ENCODE data around the gene TIMM13.
"Not testable (repeated sequence)": the region's sequence is repeated elsewhere in the genome, so short reads cannot be mapped to it uniquely, and the experiment has no call there.

The TIMM13 gene

DNA sequence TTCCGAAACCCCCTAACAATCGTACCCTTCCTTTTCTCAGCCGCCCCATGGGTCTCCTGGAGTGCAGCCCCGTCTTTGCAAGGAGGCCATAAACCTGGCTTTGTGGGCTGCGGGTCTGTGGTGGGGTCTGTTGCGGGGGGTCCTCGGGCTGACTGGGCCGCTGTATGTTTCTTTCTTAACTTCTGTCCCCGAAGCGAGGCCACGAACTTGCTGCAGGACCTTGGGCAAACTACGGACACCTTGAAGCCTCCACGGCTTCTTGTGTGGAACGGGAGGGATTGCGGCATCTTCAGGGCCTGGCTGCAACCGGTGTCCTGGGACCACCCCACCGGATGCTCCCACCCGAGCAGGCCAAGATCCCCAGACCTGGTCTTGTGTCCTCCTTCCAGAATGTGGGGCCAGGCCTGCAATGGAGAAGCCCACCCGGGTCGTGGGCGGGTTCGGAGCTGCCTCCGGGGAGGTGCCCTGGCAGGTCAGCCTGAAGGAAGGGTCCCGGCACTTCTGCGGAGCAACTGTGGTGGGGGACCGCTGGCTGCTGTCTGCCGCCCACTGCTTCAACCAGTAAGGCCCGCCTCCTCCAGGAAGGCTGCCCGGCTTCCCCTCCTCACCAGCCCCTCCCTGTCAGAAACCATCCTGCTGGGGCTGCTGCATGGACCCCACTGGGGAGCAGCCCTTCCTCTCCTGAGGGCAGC lies 12.0 kb downstream of the TIMM13 start:
- DNase-seq (ENCODE audit: low read depth in 3 of 3) = no peak

DNA sequence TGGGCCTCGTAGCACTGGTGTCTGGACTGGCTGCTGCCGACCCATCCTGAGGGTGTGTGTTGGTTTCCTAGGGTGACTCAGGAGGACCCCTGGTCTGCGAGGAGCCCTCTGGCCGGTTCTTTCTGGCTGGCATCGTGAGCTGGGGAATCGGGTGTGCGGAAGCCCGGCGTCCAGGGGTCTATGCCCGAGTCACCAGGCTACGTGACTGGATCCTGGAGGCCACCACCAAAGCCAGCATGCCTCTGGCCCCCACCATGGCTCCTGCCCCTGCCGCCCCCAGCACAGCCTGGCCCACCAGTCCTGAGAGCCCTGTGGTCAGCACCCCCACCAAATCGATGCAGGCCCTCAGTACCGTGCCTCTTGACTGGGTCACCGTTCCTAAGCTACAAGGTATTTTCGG lies 13.8 kb downstream of the TIMM13 start:
- no peak for DNase-seq (ENCODE audit: low read depth in 3 of 3)

DNA sequence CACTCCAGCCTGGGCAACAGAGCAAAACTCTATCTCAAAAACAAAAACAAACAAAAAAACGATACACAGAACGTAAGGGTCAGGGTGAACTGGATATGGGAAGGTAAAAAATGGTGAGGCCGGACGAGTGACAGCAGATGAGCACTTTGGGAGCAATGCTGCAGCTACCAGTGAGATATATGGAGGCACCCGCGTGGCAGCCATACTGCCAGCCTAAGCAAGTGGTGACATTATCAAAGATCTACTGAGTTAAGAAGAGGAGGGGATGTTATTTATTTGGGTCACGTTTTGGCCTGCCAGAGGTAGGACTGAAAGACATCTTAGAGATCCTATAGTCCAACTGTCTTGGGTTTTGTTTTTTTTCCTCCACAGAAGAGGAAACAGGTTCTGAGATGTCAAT lies 14.2 kb downstream of the TIMM13 start:
- DNase-seq (ENCODE audit: low read depth in 3 of 3) = no peak

DNA sequence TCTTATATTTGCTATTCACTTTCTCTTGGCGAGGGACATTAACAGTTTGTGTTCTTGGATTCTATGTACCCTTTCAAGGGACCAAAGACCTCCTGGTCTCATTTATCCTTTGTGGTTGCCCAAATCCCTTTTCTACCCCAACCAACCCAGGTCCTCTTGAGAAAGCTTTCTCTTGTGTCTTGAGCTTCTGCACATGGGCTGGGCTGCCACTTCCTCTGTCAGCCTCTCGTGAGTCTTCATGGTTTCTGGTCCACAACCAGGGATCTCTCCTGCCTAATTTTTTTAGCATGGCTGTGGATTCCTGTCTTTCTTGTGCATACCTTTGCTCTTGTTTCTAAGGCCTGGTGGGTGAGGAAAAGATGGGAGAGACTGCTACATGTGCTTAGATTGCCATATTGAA lies 14.9 kb downstream of the TIMM13 start:
- no peak for DNase-seq (ENCODE audit: low read depth in 3 of 3)

DNA sequence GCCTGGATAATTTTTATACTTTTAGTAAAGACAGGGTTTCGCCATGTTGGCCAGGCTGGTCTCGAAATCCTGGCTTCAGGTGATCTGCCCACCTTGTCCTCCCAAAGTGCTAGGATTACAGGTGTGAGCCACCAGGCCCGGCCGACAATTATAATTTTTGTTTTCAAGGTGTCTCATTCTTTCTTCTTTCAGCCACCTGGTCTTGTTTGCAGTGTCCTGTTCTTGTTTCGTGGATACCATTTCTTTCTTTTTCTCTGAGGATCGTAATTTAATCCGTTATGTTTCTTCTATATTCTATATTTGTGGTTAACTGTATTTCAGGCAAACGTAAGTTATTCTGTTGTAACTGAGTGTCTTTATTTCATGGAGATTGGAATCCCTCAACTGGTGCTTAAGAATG lies 15.7 kb downstream of the TIMM13 start:
- no peak for DNase-seq (ENCODE audit: low read depth in 3 of 3)

DNA sequence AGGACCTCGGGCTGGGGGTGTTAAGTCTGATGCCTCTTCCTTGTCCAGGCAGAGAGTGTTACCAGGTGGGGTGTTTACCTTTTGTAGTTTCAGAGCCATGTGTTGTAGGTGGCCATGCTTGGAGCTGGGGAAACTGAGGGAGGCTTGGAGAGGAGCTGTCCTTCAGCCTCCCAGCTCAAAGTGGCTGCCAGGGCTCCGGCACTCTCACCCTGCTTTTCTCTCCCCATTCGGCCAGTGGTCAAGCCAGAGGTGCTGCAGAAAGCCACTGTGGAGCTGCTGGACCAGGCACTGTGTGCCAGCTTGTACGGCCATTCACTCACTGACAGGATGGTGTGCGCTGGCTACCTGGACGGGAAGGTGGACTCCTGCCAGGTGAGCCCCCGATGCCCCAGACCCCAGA lies 17.4 kb downstream of the TIMM13 start:
- no peak for DNase-seq (ENCODE audit: low read depth in 3 of 3)

DNA sequence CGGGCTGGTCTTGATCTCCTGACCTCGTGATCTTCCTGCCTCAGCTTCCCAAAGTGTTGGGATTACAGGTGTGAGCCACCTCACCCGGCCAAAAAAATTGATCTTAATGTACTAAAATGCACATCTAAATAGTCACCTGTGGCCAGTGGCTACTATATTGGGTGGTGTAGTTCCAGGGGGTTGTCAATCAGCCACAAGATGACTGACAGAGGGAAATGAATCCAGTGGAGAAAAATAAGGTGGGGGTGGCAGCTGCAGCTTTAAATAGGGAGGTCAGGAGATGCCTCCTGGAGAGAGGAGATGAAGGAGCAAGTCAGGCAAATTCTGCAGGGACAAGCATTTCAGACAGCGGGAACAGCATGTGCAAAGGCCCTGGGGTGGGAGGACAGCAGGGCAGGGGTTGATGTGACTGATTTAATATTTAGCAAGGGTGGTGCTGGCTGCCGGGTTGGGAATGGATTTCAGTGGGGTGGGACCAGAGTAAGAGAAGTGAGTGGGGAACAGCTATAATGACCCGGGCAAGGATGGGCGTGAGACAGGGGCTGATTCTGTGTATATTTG lies 18.0 kb downstream of the TIMM13 start:
- no peak for DNase-seq (ENCODE audit: low read depth in 3 of 3)

DNA sequence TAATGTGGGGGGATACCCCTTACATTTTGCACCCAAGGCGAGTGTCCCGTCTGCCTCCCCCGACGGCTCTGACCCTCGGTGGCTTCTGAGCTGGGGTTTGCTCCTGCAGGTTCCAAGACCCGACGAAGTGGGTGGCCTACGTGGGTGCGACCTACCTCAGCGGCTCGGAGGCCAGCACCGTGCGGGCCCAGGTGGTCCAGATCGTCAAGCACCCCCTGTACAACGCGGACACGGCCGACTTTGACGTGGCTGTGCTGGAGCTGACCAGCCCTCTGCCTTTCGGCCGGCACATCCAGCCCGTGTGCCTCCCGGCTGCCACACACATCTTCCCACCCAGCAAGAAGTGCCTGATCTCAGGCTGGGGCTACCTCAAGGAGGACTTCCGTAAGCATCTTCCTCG lies 19.1 kb downstream of the TIMM13 start:
- DNase-seq (ENCODE audit: low read depth in 3 of 3) = no peak

DNA sequence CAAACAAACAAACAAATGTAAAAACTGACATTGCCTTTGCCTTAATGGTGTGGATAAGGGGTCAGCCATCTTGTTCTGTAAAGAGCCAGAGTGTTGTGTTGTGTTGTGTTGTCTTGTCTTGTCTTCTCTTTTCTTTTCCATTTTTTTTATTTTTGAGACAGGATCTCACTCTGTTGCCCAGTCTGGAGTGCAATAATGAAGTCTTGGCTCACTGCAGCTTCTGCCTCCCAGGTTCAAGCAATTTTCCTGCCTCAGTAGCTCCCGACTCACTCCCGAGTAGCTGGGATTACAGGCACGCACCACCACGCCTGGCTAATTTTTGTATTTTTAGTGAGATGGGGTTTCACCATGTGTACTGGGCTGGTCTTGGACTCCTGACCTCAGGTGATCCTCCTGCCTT lies 27.8 kb downstream of the TIMM13 start:
- DNase-seq (ENCODE audit: low read depth in 3 of 3) = no peak

DNA sequence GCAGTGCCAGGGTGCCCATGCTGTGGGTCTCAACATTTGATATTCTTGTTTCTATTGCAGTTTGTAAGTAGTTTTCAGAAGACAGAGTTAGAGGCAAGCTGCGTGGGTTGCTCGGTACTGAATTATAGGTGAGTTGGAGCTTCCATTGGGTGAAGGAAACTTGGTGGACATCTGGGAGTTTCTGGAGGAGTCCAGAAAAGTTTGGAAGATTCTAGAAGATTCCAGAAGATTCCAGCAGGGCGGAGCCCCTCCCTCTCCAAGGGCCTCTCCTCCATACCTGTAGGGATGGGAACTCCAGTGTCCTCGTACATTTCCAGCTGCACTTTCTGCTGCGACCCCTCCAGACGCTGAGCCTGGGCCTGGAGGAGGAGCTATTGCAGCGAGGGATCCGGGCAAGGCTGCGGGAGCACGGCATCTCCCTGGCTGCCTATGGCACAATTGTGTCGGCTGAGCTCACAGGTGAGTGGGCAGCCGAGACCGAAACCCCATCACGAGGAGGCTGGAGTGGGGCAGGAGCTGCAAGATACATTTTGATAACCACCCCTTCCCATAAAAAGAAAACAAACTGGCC lies 28.6 kb downstream of the TIMM13 start:
- DNase-seq (ENCODE audit: low read depth in 3 of 3) = no peak

DNA sequence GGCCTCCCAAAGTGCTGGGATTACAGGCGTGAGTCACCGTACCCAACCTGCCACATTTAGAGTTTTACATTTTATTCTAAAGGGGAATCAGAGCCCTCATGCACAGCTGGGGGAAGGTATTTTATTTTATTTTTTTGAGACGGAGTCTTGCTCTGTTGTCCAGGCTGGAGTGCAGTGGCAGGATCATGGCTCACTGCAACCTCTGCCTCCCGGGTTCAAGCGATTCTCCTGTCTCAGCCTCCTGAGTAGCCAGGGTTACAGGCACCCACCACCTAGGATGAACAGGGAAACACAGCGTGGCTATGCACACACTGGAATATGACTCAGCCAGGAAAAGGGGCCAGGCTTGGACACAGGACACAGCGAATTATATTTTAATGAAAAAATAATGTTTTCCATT lies 30.2 kb downstream of the TIMM13 start:
- not testable (repeated sequence) for DNase-seq (ENCODE audit: low read depth in 3 of 3)

DNA sequence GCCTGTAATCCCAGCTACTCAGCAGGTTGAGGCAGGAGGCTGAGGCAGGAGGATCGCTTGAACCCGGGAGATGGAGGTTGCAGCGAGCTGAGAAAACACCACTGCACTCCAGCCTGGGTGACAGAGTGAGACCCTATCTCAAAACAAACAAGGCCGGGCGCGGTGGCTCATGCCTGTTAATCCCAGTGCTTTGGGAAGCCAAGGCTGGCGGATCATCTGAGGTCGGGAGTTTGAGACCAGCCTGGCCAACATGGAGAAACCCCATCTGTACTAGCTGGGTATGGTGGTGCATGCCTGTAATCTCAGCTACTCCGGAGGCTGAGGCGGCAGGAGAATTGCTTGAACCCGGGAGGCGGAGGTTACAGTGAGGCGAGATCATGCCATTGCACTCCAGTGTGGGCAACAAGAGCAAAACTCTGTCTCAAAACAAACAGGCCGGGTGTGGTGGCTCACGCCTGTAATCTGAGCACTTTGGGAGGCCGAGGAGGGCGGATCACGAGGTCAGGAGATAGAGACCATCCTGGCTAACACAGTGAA lies 32.0 kb downstream of the TIMM13 start:
- not testable (repeated sequence) for DNase-seq (ENCODE audit: low read depth in 3 of 3)

DNA sequence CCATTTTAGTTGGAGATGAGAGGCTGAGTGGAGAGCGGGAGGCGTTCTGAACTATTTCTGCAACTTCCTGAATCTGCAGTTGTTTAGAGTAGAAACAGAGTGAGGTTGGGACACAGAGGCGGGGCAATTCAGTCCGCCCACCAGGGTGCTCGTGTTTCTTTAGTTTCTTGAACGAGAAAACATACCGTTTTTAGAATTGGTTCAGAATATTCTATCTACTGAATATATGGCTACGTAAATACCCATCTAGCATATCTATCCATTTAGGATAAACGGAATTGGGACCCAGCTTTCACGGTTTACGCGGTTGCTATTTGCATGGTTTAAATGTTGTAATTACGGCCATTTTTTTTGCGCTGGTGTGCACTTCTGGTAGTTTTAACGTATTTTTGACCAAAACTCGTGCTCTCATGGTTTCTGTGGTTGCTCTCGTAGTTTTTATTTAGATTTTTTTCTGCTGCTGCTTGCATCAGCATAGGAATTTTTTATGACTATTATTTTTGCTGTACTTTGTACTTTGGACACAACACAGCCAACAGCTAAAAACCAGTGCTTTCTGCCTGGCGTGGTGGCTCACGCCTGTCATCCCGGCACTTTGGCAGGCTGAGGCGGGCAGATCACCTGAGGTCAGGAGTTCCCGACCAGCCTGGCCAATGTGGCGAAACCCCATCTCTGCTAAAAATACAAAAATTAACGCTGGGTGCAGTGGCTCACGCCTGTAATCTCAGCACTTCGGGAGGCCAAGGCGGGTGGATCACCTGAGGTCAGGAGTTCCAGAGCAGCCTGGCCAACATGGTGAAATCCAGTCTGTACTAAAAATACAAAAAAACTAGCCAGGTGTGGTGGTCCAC lies 32.7 kb downstream of the TIMM13 start:
- DNase-seq (ENCODE audit: low read depth in 3 of 3) = no peak

DNA sequence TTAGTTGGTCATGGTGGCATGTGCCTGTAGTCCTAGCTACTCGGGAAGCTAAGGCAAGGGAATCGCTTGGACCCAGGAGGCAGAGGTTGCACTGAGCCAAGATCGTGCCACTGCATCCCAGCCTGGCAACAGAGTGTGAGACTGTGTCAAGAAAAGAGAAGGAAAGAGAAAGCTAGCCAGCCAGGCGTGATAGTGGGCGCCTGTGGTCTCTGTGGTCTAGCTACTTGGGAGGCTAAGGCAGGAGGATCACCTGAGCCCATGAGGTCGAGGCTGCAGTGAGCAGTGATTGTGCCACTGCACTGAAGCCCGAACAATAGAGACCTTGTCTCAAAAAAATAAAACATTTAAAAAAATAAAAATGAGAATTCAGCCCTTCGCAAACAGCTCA lies 33.3 kb downstream of the TIMM13 start:
- DNase-seq (ENCODE audit: low read depth in 3 of 3) = no peak

DNA sequence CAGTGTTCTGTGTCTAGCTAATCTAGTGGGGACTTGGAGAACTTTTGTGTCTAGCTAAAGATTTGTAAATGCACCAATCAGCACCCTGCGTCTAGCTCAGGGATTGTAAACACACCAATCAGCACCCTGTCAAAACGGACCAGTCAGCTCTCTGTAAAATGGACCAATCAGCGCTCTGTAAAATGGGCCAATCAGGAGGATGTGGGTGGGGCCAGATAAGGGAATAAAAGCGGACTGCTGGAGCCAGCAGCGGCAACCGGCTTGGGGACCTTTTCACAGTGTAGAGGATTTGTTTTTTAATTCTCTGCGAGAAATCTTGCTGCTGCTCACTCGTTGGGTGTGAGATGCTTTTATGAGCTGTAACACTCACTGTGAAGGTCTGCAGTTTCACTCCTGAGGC lies 34.5 kb downstream of the TIMM13 start:
- not testable (repeated sequence) for DNase-seq (ENCODE audit: low read depth in 3 of 3)

DNA sequence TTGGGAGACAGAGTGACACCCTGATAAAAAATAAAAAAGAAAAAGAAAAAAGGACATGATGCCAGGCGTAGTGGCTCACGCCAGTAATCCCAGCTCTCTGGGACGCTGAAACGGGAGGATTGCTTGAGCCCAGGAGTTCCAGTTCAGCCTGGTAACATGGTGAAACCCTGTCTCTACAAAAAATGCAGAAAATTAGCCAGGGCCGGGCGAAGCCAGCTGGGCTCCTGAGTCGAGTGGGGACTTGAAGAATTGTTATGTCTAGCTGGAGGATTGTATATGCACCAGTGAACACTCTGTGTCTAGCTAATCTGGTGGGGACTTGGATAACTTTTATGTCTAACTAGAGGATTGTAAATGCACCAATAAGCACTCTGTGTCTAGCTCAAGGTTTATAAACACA lies 35.0 kb downstream of the TIMM13 start:
- no peak for DNase-seq (ENCODE audit: low read depth in 3 of 3)

DNA sequence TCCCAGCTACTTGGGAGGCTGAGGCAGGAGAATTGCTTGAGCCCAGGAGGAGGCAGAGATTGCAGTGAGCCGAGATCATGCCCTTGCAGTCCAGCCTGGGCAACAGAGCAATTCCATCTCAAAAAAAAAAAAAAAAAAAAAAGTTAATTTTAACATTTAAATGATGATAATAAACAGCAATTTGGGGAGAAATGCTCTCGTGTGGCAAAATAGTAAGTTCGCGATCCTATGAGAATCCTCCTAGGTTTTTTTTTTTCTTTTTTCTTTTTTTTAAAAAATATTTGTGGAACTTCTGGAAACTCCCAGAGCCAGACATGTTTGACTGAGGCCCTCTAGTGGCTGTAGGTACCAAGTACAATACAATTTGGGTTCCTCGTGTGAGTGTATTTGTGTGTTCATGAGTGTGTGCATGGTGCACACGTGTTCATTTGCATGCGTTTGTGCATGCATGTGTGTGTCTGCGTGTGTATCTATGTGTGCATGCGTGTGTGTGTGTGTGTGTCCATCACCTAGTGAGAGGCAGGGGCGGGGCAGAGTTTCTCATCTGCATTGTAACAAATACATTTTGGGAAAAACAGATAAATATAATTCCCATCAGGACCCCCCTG lies 36.2 kb downstream of the TIMM13 start:
- DNase-seq (ENCODE audit: low read depth in 3 of 3) = peak in 1 of 3 donors; percentile 16

DNA sequence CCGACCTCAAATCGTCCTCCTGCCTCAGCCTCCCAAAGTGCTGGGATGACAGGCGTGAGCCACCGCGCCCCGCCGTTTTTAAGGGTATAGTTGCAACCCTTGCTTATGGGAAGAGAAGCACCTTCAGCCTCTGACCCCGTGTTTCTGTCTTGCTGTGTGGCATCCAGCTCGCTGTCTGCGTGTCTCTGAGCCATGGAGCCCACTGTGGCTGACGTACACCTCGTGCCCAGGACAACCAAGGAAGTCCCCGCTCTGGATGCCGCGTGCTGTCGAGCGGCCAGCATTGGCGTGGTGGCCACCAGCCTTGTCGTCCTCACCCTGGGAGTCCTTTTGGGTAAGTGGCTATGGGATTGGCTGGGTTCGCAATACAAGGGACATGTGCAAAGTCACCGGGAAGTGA lies 37.8 kb downstream of the TIMM13 start:
- DNase-seq (ENCODE audit: low read depth in 3 of 3) = no peak

DNA sequence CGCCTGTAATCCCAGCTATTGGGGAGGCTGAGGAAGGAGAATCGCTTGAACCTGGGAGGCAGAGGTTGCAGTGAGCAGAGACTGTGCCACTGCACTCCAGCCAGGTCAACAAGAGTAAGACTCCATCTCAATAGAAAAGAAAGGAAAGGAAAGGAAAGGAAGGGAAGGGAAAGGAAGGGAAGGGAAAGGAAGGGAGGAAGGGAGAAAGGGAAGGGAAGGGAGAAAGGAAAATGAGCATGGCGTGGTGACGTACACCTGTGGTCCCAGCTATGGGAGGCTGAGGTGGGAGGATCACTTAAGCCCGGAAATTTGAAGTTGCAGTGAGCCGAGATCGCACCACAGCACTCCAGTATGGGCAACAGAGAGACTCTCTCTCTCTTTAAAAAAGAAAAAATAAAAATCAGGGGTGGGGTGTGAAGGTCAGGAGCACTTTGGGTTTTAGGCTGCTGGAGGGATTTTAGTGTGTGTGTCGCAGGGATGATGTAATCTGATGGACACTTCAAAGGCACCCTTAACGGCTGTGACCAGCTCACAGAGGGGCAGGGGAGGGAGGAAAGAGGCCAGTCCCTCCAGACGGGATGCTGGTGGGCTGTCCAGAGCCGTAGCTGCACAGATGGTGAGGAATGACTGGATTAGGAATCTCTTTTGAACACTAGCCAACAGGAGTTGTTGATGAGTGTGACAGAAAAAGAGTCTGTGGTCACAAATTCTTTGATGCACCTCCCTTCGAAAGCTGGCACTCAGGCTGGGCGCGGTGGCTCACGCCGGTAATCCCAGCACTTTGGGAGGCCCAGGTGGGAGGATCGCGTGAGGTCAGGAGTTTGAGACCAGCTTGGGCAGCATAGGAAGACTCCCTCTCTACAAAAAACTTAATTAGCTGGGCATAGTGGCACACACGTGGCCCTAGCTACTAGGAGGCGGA lies 39.8 kb downstream of the TIMM13 start:
- no peak for DNase-seq (ENCODE audit: low read depth in 3 of 3)

DNA sequence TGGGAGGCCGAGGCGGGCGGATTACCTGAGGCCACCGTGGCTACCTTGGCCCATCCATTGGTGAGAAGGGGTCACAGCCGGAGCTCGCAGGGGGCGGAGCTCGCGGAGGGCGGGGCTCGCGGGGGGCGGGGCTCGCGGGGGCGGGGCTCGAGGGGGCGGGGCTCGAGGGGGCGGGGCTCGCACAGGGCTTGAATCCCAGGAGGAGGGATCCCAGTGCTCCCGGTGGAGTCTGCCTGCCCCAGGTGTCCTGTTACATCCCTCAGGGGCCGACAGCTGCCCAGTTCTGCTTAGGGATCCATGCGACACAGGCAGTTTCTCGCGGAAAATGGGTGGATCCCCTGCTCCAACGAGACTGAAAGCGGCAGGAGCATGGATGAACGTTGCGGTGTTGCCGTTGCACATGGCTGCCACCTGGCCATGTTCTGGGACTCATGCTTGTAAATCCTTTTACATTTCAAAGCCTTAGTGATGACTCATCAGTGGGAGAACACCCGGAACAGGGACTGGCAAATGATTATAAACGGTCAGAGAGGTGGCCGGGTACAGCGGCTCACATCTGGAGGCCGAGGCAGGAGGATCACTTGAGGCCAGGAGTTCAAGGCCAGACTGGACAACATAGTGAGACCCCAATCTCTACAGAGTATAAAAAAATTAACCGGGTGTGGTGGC lies 42.2 kb downstream of the TIMM13 start:
- DNase-seq (ENCODE audit: low read depth in 3 of 3) = no peak

Data from stimulated activated CD4-positive, alpha-beta T cell treated with anti-CD3 and anti-CD28 coated beads, TNF-alpha, amount 100 ng/mL, for 48 hours (primary cell).